Measurements from ENCODE around the gene PRDM16. TPM values are rescaled to one million over a fixed set of nuclear protein-coding genes. Genes with fewer than 3 reads are reported as not detected.
A peak's percentile ranks its signal among the peaks of the same experiment; 100 is the strongest.

PRDM16 gene
- total RNA-seq, 1 experiment from 2014 or later = 0.09 TPM

DNA sequence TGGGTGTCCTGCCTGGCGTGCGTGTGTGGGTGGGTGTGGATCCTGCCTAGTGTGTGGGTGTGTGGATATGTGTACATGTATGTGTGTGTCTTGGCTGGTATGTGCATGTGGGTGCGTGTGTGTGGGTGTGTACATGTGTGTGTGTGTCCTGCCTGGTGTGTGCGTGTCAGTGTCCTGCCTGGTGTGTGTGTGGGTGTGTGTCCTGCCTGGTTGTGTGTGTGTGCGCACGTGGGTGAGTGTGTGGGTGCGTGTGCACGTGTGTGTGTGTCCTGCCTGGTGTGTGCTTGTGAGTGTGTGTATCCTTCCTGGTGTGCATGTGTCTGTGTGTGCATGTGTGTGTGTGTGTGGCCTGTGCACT, 60.1 kb downstream of the PRDM16 start:
- no peak overlapping the region for H3K27ac Mint-ChIP-seq (ENCODE audit: unreplicated experiment)

DNA sequence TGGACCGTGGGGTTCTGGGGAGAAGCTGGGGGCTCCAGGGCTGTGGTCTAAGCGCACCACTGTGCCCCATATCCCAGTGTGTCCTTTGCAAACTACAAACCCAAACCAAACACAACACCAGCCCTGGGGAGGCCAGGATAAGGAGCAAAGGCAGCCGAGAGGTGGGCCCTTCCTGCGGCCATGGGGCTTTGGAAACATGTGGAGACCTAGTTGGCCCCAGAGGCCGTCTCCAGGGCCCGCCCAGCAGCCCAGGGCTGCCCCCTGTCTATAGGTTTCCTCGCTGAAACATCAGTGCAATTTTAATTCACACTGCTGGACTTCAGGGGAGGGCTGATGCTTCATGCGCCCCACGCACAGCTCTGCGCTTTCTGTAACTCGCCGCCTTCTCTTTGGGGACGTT, 61.3 kb downstream of the PRDM16 start:
- Mint-ChIP-seq H3K4me1 (ENCODE audit: low read depth, unreplicated experiment) (no peaks in the 10 kb centered on the region), H3K4me3 (ENCODE audit: low read depth, unreplicated experiment) (no peak overlapping the region), H3K36me3 (ENCODE audit: insufficient read depth, unreplicated experiment) (no peaks in the 10 kb centered on the region), H3K27ac (ENCODE audit: unreplicated experiment) (no peak overlapping the region), H3K27me3 (ENCODE audit: unreplicated experiment) (peaks cover 20% of the 10 kb centered on the region), H3K9me3 (ENCODE audit: low read depth, unreplicated experiment) (no peaks in the 10 kb centered on the region)
- CTCF ChIA-PET = no interaction called here
- intact Hi-C loops (cut with micrococcal nuclease; ENCODE audit: unreplicated experiment) = no loop called here
- no peak for DNase-seq
- no peak for TF ChIP-seq CTCF (IDR thresholded peaks at IDR 0.05; ENCODE audit: unreplicated experiment)
- no TSS peak for BruUV-seq (replicated peaks)

More for the DNA sequence above, 60.1 kb downstream of the PRDM16 start:
- intact Hi-C loops (cut with micrococcal nuclease; ENCODE audit: unreplicated experiment) = no loop called here
- no peaks in the 10 kb centered on the region for H3K9me3 Mint-ChIP-seq (ENCODE audit: low read depth, unreplicated experiment)
- H3K27me3 Mint-ChIP-seq (ENCODE audit: unreplicated experiment) = peaks cover 20% of the 10 kb centered on the region
- no TSS peak for BruUV-seq (replicated peaks)
- DNase-seq = no peak
- H3K4me3 Mint-ChIP-seq (ENCODE audit: low read depth, unreplicated experiment) = no peak overlapping the region
- TF ChIP-seq CTCF (IDR thresholded peaks at IDR 0.05; ENCODE audit: unreplicated experiment) = no peak
- CTCF ChIA-PET = no interaction called here
- no peaks in the 10 kb centered on the region for H3K4me1 Mint-ChIP-seq (ENCODE audit: low read depth, unreplicated experiment)
- no peaks in the 10 kb centered on the region for H3K36me3 Mint-ChIP-seq (ENCODE audit: insufficient read depth, unreplicated experiment)

- Mint-ChIP-seq H3K4me1 (ENCODE audit: low read depth, unreplicated experiment) (no peaks in the 10 kb centered on the region), H3K27ac (ENCODE audit: unreplicated experiment) (no peak overlapping the region), H3K9me3 (ENCODE audit: low read depth, unreplicated experiment) (no peaks in the 10 kb centered on the region), H3K36me3 (ENCODE audit: insufficient read depth, unreplicated experiment) (no peaks in the 10 kb centered on the region), H3K27me3 (ENCODE audit: unreplicated experiment) (peaks cover 33% of the 10 kb centered on the region), H3K4me3 (ENCODE audit: low read depth, unreplicated experiment) (no peak overlapping the region)
- intact Hi-C loops (cut with micrococcal nuclease; ENCODE audit: unreplicated experiment) = no loop called here
- TF ChIP-seq CTCF (IDR thresholded peaks at IDR 0.05; ENCODE audit: unreplicated experiment) = no peak
- CTCF ChIA-PET = no interaction called here
- BruUV-seq (replicated peaks) = no TSS peak
- no peak for DNase-seq
These were observed 63.7 kb downstream of the PRDM16 start for GRCh38 chr1:3132660-3133059.

DNA sequence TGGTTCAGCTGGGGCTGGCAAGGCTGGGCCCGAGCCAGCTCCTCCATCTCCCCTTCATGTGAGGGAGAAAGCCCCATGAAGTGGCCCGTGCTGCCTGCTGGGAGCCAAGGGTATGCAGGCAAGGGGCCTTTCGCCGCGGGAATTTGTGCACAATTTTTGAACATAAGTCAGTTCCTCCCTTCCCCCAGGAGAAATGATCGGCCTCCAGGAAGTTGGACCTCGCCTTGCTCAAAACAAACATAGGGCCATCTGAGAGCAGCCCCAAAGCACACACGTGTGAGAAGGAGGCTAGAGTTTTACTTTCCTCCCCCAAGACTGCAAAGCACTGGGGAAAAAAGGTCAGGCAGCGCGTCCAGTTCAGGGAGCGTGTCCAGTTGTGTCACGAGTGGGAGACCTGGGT, 64.7 kb downstream of the PRDM16 start:
- H3K36me3 Mint-ChIP-seq (ENCODE audit: insufficient read depth, unreplicated experiment) = no peaks in the 10 kb centered on the region
- BruUV-seq (replicated peaks) = no TSS peak
- CTCF ChIA-PET = no interaction called here
- peaks cover 26% of the 10 kb centered on the region for H3K27me3 Mint-ChIP-seq (ENCODE audit: unreplicated experiment)
- TF ChIP-seq CTCF (IDR thresholded peaks at IDR 0.05; ENCODE audit: unreplicated experiment) = no peak
- no peaks in the 10 kb centered on the region for H3K9me3 Mint-ChIP-seq (ENCODE audit: low read depth, unreplicated experiment)
- intact Hi-C loops (cut with micrococcal nuclease; ENCODE audit: unreplicated experiment) = no loop called here
- H3K27ac Mint-ChIP-seq (ENCODE audit: unreplicated experiment) = no peak overlapping the region
- H3K4me1 Mint-ChIP-seq (ENCODE audit: low read depth, unreplicated experiment) = no peaks in the 10 kb centered on the region
- peak; percentile 6 for DNase-seq
- H3K4me3 Mint-ChIP-seq (ENCODE audit: low read depth, unreplicated experiment) = no peak overlapping the region
